GM19043 (cell line): ENCODE results near the gene OR2V1.
"Not testable (repeated sequence)": the region's sequence is repeated elsewhere in the genome, so short reads cannot be mapped to it uniquely, and the experiment has no call there.

Source experiments
- ATAC-seq: cut with Tn5 transposase; IDR thresholded peaks from one replicate; pipeline ENCODE4 v1.9.1; 2021; ENCODE audit warnings: low read depth; ENCODE audit not compliant: unreplicated experiment

The OR2V1 gene

DNA sequence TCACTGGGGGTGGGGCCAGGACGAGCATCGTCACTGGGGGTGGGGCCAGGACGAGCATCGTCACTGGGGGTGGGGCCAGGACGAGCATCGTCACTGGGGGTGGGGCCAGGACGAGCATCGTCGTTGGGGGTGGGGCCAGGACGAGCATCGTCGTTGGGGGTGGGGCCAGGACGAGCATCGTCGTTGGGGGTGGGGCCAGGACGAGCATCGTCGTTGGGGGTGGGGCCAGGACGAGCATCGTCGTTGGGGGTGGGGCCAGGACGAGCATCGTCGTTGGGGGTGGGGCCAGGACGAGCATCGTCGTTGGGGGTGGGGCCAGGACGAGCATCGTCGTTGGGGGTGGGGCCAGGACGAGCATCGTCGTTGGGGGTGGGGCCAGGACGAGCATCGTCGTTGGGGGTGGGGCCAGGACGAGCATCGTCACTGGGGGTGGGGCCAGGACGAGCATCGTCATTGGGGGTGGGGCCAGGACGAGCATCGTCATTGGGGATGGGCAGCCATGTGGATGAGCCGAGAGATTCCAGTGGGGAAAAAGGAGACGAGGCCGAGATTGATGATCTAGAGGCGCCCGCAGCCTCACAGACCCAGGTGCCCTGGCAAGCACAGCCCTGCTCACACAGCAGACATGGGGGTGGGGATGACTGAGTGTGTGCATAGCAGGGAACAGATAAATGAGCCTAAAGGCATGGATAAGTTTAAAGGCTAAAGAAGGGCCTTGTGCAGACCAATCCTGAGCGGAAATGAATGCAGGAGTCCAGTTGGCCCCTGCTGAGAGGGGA is 30.0 kb upstream of the OR2V1 start:
- ATAC-seq = not testable (repeated sequence)

DNA sequence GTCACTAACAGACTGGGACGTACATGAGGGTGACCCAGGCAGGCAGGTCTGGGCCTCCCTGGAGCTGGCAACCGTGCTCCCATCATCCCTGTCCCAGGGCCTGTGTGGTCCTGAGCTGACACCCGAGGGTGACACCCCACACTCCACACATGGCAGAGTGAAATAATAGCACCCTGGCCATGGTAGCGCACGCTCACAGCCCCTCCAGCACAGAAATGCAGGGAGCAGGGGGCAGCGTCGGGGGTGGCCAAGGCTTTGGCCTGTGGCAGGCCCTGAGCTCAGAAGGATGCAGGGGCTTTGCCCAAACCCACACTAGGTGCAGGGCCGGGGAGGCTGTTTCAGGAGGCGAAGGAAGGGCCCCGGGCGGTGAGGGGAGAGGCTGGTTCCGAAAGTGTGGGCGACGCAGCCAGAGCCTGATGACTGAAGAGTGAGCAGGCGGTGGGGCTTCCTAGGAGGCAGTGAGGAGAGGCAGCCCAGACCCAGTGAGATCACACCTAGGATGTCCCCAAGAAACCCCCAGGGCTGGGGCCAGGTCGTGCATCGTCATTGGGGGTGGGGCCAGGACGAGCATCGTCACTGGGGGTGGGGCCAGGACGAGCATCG is 29.3 kb upstream of the OR2V1 start:
- ATAC-seq = no peak

DNA sequence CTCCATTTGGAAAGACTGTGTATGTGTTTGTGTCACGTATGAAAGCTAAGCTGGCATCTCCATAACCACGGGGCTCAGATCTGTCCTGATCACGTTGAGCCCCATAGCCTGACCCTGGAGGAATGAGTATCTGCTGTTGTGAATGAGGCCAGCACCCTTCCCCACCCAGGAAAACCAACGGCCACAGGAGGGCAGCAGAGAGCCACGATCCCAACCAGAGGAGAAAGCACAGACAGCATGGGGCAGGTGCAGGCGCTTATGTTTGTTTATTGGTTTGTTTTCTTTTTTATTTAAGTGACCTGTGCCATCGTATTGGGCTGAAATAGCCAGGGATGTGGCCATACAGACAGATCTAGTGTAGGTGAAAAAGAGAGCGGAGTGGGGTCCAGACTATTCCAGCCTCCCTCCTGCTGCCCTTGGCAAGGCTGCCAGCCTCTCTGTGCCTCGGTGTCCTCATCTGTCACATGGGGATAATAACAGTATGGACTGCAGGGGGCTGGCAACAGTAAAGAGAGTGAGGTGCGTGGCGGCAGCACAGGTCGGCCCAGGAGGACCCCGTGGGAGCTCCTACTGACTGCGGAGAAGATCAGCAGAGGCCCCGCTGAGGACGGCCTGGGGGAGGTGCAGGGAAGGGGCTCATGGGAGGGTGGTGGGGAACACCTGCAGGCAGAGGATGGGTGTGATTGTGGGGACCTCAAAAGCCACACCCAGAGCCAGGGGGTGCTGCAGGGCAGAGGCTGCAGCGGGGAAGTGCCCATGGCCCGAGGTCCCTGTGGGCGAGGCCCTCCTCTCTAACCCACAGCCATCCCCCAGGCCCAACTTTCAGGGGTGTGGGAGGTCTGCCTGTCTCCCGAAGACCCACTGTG is 28.6 kb upstream of the OR2V1 start:
- peak; percentile 73 for ATAC-seq

DNA sequence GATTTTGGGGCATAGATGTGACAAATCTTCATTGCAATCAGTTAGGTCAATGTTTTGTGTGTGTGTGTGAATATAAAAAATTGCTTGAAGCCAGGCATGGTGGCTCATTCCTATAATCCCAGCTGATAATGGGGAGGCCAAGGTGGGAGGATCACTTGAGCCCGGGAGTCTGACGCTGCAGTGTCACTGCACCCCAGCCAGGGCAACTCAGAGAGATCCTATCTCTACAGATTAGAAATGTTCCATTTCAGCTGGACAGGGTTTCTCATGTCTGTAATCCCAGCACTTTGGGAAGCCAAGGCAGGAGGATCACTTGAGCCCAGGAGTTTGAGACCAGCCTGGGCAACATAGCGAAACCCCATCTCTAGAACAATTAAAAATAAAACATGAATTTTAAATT is 27.9 kb upstream of the OR2V1 start:
- no peak for ATAC-seq

DNA sequence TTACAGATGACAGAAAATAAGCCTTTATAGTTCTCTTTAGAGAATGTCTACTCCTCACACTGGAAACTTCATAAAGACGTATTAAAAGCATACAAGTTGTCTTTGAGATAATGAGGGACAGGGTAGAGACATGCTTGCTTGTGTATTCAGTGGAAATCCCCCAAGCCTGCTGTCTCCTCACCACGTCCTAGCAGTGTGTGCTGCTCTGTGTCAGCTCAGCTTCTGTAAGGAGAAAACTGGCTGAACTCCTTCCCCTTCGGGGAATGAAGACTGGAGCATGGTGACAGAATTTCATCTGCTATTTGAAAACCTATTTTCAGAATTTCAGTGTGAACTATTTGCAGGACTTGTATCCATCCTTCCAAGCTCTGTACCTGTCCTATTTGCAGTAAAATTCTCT is 25.8 kb upstream of the OR2V1 start:
- no peak for ATAC-seq

DNA sequence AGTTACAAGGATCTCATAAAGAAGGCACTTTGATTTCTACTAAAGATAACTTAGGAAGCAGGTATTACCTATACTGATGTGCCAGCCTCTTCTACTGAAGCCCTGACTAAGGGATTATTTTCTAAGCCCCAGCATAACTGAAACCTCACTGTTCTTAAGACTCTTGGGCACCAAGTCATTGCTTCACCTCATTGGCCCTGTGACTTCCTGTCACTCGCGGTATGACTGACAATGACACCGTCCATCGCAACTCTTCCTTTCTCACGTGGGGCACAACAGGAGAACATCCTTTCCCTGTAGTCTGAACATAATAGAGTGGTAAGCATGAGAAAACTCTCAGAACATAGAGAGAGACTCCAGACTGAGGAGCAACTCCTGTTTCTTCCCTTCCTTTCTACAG is 22.8 kb upstream of the OR2V1 start:
- no peak for ATAC-seq

DNA sequence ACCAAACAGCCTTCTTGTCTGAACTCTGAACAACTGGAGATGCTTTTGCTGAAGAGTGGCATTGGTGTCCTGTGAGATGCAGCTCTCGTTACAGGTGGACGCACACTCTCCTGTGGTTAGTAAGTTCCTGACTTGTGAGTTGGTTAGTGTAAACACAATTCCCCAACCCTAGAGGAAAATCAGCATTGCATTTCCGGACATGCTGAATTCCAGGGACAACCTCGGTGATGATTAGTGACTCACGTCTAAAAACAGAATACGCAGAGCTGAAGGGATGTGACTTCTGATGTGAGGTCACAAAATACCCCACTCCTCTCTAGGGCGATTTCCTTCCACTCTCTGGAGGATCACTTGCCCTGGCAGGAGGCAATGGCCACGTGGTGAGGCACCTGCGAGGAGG is 21.4 kb upstream of the OR2V1 start:
- ATAC-seq = no peak

DNA sequence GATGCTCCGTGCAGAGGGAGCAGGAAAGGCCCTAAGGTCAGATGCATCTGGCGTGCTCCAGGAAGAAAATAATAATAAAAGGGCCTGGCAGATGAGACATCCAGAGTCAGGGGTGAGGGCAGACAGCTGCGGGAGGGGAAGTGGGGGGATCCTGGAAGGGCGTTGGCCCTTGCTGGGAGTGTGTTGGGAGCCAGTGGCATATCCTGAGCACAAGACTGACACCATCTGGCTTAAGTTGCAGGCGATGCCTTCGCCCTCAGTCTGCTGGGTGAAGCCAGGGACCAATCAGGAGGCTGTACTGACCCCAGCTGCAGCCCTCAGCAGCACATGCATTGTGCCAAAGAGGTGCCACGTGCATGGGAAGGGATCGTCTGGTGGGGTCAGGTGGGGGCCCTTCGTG is 20.2 kb upstream of the OR2V1 start:
- no peak for ATAC-seq

DNA sequence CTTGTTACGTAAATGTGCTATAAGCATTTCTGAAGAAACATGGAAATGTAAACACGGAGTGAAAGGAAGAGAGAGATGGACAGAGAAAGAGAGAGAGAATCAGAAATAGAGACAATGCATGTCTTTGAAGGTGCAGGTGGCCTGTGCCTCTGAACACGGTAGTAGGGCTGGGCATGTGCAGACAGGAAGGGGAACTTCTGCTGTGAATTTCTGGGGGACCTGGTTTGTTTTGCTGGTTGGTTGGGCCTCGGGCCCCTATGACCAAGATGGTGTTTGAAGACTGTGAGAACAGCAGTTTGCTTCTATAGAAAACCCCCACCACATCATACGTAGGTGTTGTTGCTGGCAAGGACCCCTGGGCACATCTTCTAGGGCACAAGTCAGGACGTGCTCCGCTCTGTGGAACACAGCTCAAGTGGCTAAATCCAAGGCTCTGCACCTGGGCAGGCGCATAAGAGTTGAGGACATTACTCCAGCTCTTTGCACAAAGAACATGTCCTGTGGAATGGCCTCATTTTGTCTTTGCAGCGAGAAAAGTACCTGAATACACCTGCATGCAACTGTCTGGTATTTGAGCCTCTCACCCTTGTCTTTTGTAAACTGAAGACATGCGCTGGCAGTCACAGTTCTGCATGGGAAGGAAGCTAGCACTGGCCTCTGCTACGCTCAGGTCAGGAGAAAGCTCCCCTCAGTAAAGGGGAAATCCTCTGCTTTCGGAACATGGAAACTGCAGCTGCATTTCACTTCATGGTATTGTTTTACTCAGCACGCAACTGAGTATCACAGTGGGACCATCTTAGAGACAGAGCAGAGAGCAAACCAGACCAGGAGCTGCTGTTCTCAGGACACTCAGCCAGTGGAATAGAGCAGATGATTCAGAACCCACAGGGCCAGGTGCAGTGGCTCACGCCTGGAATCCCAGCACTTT is 19.1 kb upstream of the OR2V1 start:
- ATAC-seq = peak; percentile 61

DNA sequence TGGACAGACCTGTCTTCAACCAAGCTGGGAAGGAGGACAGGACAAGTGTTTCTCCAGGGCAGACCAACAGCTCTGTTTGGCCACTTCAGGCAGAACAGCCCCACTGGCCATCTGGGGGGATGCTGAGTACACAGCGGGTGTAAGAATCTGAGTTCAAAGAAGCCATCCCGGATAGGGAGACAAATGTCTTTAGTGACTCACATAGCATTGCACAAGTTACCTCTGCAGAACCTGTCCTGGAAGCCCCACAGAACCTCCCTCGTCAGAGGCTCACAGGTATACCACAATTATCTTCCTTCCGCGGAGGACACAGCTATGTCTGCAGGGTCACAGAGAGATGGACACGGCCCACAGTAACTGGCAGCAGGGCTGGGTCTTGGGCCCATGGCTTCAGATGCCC is 18.4 kb upstream of the OR2V1 start:
- ATAC-seq = no peak

DNA sequence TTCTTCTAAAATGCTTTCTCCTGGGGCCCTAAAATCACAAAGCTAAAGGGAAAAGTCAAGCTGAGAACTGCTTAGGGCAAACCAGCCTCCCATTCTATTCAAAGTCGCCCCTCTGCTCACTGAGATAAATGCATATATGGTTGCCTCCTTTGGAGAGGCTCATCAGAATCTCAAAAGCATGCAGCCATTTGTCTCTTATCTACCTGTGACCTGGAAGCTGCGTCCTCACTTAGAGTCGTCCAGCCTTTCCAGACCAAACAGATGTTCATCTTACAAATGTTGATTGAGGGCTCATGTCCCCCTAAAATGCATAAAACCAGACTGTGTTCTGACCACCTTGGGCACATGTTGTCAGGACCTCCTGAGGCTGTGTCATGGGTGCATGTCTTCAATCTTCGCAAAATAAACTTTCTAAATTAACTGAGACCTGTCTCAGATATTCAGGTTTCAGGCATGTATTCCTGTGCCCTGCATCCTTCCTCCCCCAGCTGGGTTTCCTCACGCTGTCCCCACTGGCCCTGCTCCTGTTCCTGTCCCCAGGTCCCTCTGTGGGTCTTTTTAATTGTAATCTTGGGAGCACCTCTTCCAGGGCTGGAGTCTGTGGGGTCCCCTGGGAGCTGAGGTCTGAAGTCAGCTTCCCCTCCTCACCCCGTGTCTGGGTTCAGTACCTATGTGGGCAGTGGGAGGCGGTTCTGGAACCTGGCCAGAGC is 16.1 kb upstream of the OR2V1 start, which contains the start of gene OR2V2:
Gene OR2V2, plus strand, starts transcription at position 660 of the 710 bp plus-strand sequence. CDS start 7,357 bp downstream, outside the sequence.
- not testable (repeated sequence) for ATAC-seq

DNA sequence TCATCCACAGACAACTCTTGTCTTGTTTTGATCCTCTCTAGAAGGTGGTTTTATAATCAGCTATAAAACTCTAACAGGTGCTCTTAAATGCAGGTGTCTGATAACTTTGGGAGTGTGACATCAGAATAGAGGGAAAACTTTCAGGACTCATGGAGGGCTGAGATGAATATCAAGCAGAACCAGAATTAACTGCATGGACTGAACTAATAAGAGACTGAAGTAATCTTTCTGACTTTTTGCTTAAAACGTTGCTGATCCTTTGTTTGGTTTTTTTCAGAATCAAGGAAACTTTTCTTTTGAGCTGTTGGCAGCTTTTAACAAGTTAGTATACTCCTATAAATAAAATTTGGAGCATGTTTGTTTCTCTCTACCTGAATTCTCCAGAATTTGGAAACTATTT is 14.2 kb upstream of the OR2V1 start:
- ATAC-seq = no peak

DNA sequence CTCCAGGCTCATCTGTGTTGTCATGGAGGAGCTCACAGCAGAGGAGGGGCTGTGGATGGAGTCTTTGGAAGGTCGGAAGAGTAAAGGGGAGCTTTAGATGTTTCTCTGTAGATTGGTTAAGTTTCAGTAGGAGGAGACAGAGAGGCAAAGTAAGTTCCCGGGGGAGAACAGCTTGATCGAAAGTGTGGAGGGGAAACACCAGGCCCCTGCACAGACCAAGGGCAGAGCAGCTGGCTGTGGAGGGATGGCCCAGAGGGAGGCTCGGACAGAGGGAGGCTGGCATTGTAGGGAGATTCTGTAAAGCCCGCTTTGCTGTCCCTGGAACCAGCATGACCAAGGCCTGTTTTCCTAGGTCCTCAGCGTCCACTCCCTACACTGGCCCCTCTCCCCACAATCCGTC is 11.1 kb upstream of the OR2V1 start:
- ATAC-seq = no peak

DNA sequence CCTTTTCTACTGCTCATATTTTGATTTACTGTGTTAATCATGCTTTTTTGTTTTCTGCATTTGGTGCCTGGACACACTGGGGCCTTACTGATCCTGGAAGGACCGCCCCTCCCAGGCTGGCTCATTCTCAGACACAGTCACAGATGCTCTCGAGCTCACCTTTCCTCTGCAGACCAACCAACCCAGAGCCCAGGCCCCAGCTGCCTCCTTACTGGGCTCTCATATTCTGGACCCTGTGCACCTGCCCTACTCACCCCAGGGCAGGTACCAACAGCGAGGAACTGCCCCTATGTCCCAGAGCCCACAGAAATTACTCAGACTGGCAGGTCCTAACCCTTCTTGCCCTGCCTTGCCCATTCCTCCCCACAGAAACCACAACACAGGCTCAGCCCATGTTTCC is 9.8 kb upstream of the OR2V1 start:
- ATAC-seq = no peak

DNA sequence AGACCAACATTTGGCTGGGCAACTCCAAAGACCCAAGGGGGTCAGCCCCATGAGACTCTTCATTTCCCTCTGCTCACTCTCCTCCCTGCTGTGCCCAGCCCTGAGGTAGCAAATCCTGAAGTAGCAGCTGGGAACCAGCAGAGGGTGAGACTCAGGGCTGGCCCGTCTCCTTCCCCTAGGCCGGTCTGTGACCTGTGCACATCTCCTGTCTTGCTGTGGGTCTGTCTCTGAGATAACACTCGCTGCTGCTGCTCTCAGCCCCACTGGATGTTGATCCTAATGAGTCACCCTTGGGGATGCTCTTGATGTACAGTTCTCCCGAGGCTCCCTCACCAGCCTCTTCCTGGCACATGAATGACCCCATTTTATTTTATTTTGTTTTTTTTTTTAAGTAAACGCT is 7.3 kb upstream of the OR2V1 start:
- ATAC-seq = no peak

DNA sequence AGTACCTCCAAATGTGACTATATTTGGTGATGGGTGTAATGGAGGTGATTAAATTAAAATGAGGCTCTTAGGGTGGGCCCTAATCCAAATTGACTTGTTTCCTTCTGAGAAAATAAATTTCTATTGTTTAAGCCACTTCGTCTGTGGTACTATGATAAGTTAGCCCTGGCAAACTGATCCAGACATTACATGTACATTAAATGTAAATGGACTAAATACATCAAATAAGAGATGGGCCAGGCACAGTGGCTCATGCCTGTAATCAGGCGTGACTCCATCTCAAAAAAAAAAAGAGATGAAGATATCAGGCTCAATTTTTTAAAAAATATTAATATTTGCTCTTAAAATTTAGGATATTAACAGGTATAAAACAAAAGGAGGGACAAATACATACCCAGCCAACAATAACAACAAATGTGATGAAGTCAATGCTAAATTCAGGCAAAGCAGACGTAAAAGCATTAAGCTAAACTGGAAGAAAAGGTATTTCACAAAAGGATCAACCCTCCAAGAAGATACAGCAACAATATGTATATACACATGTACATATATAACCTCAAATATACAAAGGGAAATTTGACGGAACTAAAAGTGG is 5.5 kb upstream of the OR2V1 start:
- ATAC-seq = no peak

DNA sequence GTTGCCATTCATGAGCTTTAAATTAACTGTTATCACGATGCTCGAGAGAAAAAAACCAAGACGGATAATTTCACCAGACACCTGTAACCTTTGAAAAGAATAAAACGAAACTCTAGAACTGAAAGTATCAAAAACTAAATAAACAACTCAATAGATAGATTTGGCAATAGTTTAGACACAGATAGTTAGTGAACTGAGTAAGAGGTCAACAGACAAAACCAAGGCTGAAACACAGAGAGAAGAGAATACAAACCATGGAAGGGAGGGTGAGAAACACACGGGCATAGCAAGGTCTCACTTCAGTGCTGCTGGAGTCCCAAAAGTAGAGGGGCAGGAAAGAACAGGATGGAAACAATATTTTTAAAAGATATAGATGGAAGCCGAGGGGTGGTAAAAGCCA is 3.3 kb upstream of the OR2V1 start:
- ATAC-seq = no peak

DNA sequence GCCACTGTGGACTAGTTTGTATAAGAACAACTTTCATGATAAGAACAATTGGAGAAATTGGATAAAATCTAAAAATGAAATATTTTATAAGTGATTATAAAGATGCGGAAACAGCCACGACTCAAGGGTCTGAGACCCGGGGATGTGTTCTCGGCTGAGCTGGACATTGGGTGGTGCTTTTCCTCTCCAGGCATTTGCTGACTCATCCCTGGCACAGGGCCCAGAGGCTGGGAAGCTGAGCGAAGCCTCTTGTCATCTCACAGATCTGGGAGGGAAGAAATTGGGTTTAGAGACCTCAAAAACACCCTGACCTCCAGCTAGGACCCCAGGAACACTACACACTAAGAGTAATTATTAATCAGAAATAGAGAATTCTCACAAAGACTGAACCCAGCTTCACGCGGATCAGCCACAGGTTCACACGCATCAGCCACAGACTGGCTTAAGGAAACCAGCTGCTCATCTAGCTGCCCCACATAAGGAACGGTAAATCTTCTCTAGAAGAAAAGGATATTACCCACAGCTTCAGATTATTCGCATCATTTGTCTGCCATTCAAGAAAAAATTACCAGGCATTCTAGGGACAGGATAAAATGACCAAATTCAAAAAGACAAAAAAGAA is 2.8 kb upstream of the OR2V1 start:
- no peak for ATAC-seq

DNA sequence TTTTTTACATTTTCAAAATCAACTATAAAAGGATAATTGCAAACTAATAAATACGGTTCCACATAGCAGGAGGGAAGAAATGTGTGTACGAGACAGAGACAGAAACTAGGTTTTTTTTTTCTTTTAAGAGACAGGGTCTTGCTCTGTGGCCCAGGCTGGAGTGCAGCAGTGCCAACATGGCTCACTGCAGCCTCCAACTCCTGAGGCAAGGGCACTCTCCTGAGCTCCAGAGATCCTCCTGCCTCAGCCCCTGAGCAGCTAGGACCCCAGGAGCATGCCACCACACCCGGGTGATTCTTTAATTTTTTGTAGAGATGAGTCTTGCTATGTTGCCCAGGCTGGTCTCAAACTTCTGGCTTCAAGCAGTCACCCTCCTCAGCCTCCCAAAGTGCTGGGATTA is 2.1 kb upstream of the OR2V1 start:
- no peak for ATAC-seq
